H9 (cell line): ENCODE results near the gene MB21D2. TPM values are rescaled to one million over a fixed set of nuclear protein-coding genes. Genes with fewer than 3 reads are reported as not detected.

Source experiments
- DNase-seq: peaks from one replicate; pipeline ENCODE4 v3.0.0-alpha.2; 2017
- H2AFZ ChIP-seq: one replicate; pipeline ENCODE4 v1.6.1; 2013; ENCODE audit warnings: mild to moderate bottlenecking, low read length, control low read depth, moderate library complexity
- H2AK5ac ChIP-seq: 2 replicates; pipeline ENCODE4 v1.6.1; 2013; ENCODE audit warnings: low read length, control low read depth, mixed read lengths; ENCODE audit not compliant: insufficient read length
- H2BK120ac ChIP-seq: one replicate; pipeline ENCODE4 v1.6.1; 2013; ENCODE audit warnings: low read depth, mild to moderate bottlenecking, low read length, control low read depth, inconsistent platforms; ENCODE audit not compliant: poor library complexity, severe bottlenecking
- H2BK12ac ChIP-seq: 2 replicates; pipeline ENCODE4 v1.6.1; 2013; ENCODE audit warnings: low read length, control low read depth, mixed read lengths, low read depth; ENCODE audit not compliant: insufficient read length
- H2BK15ac ChIP-seq: 2 replicates; pipeline ENCODE4 v1.6.1; 2013; ENCODE audit warnings: low read depth, low read length, control low read depth
- H2BK20ac ChIP-seq: one replicate; pipeline ENCODE4 v1.6.1; 2013; ENCODE audit warnings: low read depth, mild to moderate bottlenecking, low read length, control low read depth, inconsistent platforms; ENCODE audit not compliant: poor library complexity, severe bottlenecking
- H2BK5ac ChIP-seq: 2 replicates; pipeline ENCODE4 v1.6.1; 2013; ENCODE audit warnings: low read length, control low read depth, mixed read lengths; ENCODE audit not compliant: insufficient read length
- H3K14ac ChIP-seq: 2 replicates; pipeline ENCODE4 v1.6.1; 2013; ENCODE audit warnings: low read length, control low read depth; ENCODE audit not compliant: insufficient read depth
- H3K18ac ChIP-seq: 2 replicates; pipeline ENCODE4 v1.6.1; 2013; ENCODE audit warnings: low read depth, mild to moderate bottlenecking, mixed read lengths, low read length, control low read depth; ENCODE audit not compliant: insufficient read length
- H3K23ac ChIP-seq: 2 replicates; pipeline ENCODE4 v1.6.1; 2013; ENCODE audit warnings: low read length, control low read depth, mixed read lengths, low read depth; ENCODE audit not compliant: insufficient read length
- H3K23me2 ChIP-seq: 2 replicates; pipeline ENCODE4 v1.6.1; 2013; ENCODE audit warnings: low read depth, mild to moderate bottlenecking, mixed read lengths, low read length, control low read depth; ENCODE audit not compliant: insufficient read length, poor library complexity, severe bottlenecking
- H3K27ac ChIP-seq: 2 replicates; pipeline ENCODE4 v1.5.1; 2013; ENCODE audit warnings: low read length, control low read depth, mixed read lengths, low read depth; ENCODE audit not compliant: insufficient read length
- H3K27me3 ChIP-seq: 2 replicates; pipeline ENCODE4 v1.6.1; 2013; ENCODE audit warnings: low read length, control low read depth, inconsistent platforms; ENCODE audit not compliant: insufficient read depth
- H3K4ac ChIP-seq: 2 replicates; pipeline ENCODE4 v1.6.1; 2013; ENCODE audit warnings: low read depth, mild to moderate bottlenecking, control low read depth, inconsistent platforms, low read length, moderate library complexity
- H3K4me1 ChIP-seq: 2 replicates; pipeline ENCODE4 v1.6.1; 2013; ENCODE audit warnings: low read length, control low read depth, inconsistent platforms; ENCODE audit not compliant: insufficient read depth
- H3K4me2 ChIP-seq: 2 replicates; pipeline ENCODE4 v1.6.1; 2013; ENCODE audit warnings: low read length, control low read depth, mixed read lengths; ENCODE audit not compliant: insufficient read length, insufficient read depth
- H3K56ac ChIP-seq: 2 replicates; pipeline ENCODE4 v1.6.1; 2013; ENCODE audit warnings: low read depth, mild to moderate bottlenecking, mixed read lengths, low read length, control low read depth; ENCODE audit not compliant: insufficient read length
- H3K79me1 ChIP-seq: 2 replicates; pipeline ENCODE4 v1.6.1; 2013; ENCODE audit warnings: low read depth, mild to moderate bottlenecking, moderate library complexity, low read length, control low read depth, inconsistent platforms; ENCODE audit not compliant: insufficient read depth, poor library complexity, severe bottlenecking
- H3K79me2 ChIP-seq: 2 replicates; pipeline ENCODE4 v1.6.1; 2013; ENCODE audit warnings: low read length, control low read depth, inconsistent platforms; ENCODE audit not compliant: insufficient read depth
- H3K9ac ChIP-seq: 2 replicates; pipeline ENCODE4 v1.6.1; 2013; ENCODE audit warnings: low read length, control low read depth, mixed read lengths; ENCODE audit not compliant: insufficient read length; ENCODE audit errors: extremely low read depth
- H3K9me3 ChIP-seq: one replicate; pipeline ENCODE4 v1.6.1; 2013; ENCODE audit warnings: low read depth, low read length, inconsistent platforms; ENCODE audit not compliant: control insufficient read depth
- H3T11ph ChIP-seq: one replicate; pipeline ENCODE4 v1.6.1; 2013; ENCODE audit warnings: mild to moderate bottlenecking, low read length, control low read depth, inconsistent platforms
- H4K20me1 ChIP-seq: one replicate; pipeline ENCODE4 v1.6.1; 2013; ENCODE audit not compliant: control insufficient read depth, insufficient read length, insufficient read depth
- H4K5ac ChIP-seq: 2 replicates; pipeline ENCODE4 v1.6.1; 2013; ENCODE audit warnings: low read depth, mild to moderate bottlenecking, mixed read lengths, low read length, control low read depth; ENCODE audit not compliant: insufficient read length
- H4K8ac ChIP-seq: replicated peaks from 2 replicates; pipeline ENCODE4 v1.6.1; 2013; ENCODE audit warnings: low read length, control low read depth, mixed read lengths, low read depth; ENCODE audit not compliant: insufficient read length
- H4K91ac ChIP-seq: 2 replicates; pipeline ENCODE4 v1.6.1; 2013; ENCODE audit warnings: low read depth, mild to moderate bottlenecking, moderate library complexity, mixed read lengths, low read length, control low read depth; ENCODE audit not compliant: insufficient read length
- H3K27ac Mint-ChIP-seq, 3 experiments: 2 replicates in 2 of 3; 3 replicates in 1 of 3; pipeline ENCODE4 v1.8.0; 2020 to 2021; ENCODE audit warnings: mixed read lengths in 3 of 3, mild to moderate bottlenecking in 1 of 3, moderate library complexity in 1 of 3
- H3K27me3 Mint-ChIP-seq: 2 replicates; pipeline ENCODE4 v1.8.0; 2021; ENCODE audit warnings: low read depth, mild to moderate bottlenecking, moderate library complexity, mixed read lengths
- H3K36me3 Mint-ChIP-seq, 3 experiments: 2 replicates in 2 of 3; 3 replicates in 1 of 3; pipeline ENCODE4 v1.8.0; 2020 to 2021; ENCODE audit warnings: low read depth in 3 of 3, mixed read lengths in 3 of 3; ENCODE audit not compliant: insufficient read depth in 1 of 3
- H3K4me1 Mint-ChIP-seq, 2 experiments: 2 replicates each; pipeline ENCODE4 v1.8.0; 2020; ENCODE audit warnings: mixed read lengths in 2 of 2
- H3K4me3 Mint-ChIP-seq, 2 experiments: 2 replicates in 1 of 2; 3 replicates in 1 of 2; pipeline ENCODE4 v1.8.0; 2020 to 2021; ENCODE audit warnings: mild to moderate bottlenecking in 2 of 2, mixed read lengths in 2 of 2, moderate library complexity in 1 of 2
- H3K9me3 Mint-ChIP-seq, 2 experiments: 2 replicates in 1 of 2; 3 replicates in 1 of 2; pipeline ENCODE4 v1.8.0; 2020; ENCODE audit warnings: mild to moderate bottlenecking in 2 of 2, mixed read lengths in 2 of 2, moderate library complexity in 1 of 2
- WGBS: extraction: QIAGEN DNeasy Blood & Tissue Kit; methylation state at CpG from one replicate; pipeline ENCODE4 v1.1.7; 2013; ENCODE audit warnings: missing lambda C conversion rate, low lambda C conversion rate, mixed read lengths; ENCODE audit not compliant: insufficient read length; ENCODE audit errors: extremely low coverage; 5-methylcytosine and 5-hydroxymethylcytosine counted together
- total RNA-seq: library from RNA; stranded (reverse); gene quantifications from 2 replicates; pipeline ENCODE4 v1.2.1, GENCODE V29; 2021
- TF ChIP-seq, protein P1 (sequence below): fragments of 200-600 bp; sonication (generic); conservative IDR thresholded peaks from 3 replicates; pipeline ENCODE4 v1.8.0; 2021; ENCODE audit warnings: antibody characterized with exemption, mild to moderate bottlenecking

MB21D2 gene
- total RNA-seq, 1 experiment from 2014 or later = 19.1 TPM

DNA sequence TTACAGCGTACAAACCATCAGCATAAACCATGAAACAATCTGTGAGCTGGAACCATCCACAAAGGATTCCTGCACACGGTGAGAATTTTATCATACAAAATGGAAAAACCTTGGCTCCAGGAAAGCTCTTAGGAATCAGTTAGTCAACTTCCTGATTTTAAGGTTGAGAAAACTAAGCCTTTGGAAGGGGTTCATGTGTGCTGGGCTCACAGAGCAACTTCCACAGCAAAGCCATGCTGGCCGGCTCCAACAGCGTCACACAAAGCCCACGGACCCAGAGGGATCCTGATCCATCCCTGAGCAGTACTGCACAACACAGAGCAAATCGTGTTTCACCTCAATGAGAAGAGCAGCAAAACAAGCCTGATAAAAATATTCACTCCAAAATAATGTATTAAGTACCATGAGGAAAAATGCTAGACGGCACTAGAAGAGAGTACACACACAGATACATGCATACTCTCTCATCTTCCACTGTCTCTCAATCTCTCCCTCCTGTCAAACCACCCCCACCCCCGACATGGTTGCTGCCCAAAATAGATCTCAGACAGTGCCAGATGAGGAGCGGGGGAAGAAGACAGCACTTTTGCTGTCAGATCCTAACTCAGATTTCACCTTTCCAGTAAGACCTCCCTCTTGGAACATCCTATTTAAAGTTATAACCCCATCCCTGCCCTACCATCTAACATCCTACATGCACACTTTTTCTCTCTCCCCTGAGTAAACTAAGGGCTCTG lies 58.6 kb downstream of the MB21D2 start:
- DNase-seq = no peak
- Mint-ChIP-seq H3K36me3 (peaks cover 2 to 10% (median 8%) of the 10 kb centered on the region in 3 experiments; a peak in 5 of 7 replicates), H3K9me3 (peaks cover 3 to 6% of the 10 kb centered on the region in 2 experiments; a peak in 3 of 5 replicates), H3K27me3 (no peaks in the 10 kb centered on the region), H3K27ac (peak overlapping the region in 2 of 3 experiments; percentile 16 to 87; a peak in 3 of 7 replicates), H3K4me1 (peaks cover 19 to 25% of the 10 kb centered on the region in 2 experiments), H3K4me3 (no peak overlapping the region)
- no peaks in the 10 kb centered on the region for H4K20me1 ChIP-seq
- no peaks in the 10 kb centered on the region for H3K27me3 ChIP-seq
- no peak overlapping the region for H3T11ph ChIP-seq
- H3K9ac ChIP-seq = no peak overlapping the region
- no peak overlapping the region for H2AK5ac ChIP-seq
- H3K4me2 ChIP-seq = no peak overlapping the region
- H3K79me1 ChIP-seq = no peaks in the 10 kb centered on the region
- no peaks in the 10 kb centered on the region for H3K23me2 ChIP-seq
- H3K14ac ChIP-seq = no peak overlapping the region
- H3K4me1 ChIP-seq = no peaks in the 10 kb centered on the region
- no peak overlapping the region for H2BK20ac ChIP-seq
- no CpG with 5 or more reads among the region's 9 CpGs for WGBS
- H3K9me3 ChIP-seq = no peaks in the 10 kb centered on the region
- no peak overlapping the region for H4K8ac ChIP-seq
- peaks cover 6% of the 10 kb centered on the region; the same call in 1 of the 2 replicates for H3K79me2 ChIP-seq
- H2BK5ac ChIP-seq = no peak overlapping the region
- H4K91ac ChIP-seq = no peak overlapping the region
- no peak overlapping the region for H2BK15ac ChIP-seq
- no peak overlapping the region for H3K4ac ChIP-seq
- H2BK120ac ChIP-seq = no peak overlapping the region
- no peak overlapping the region for H2BK12ac ChIP-seq
- no peak overlapping the region for H3K23ac ChIP-seq
- TF ChIP-seq, protein P1, sequence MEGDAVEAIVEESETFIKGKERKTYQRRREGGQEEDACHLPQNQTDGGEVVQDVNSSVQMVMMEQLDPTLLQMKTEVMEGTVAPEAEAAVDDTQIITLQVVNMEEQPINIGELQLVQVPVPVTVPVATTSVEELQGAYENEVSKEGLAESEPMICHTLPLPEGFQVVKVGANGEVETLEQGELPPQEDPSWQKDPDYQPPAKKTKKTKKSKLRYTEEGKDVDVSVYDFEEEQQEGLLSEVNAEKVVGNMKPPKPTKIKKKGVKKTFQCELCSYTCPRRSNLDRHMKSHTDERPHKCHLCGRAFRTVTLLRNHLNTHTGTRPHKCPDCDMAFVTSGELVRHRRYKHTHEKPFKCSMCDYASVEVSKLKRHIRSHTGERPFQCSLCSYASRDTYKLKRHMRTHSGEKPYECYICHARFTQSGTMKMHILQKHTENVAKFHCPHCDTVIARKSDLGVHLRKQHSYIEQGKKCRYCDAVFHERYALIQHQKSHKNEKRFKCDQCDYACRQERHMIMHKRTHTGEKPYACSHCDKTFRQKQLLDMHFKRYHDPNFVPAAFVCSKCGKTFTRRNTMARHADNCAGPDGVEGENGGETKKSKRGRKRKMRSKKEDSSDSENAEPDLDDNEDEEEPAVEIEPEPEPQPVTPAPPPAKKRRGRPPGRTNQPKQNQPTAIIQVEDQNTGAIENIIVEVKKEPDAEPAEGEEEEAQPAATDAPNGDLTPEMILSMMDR = no peak
- no peak overlapping the region for H3K18ac ChIP-seq
- H3K56ac ChIP-seq = no peak overlapping the region
- H3K27ac ChIP-seq = no peak overlapping the region
- no peak overlapping the region for H4K5ac ChIP-seq
- no peak overlapping the region for H2AFZ ChIP-seq
